GM23338 (cell line): ENCODE data around the gene TTC33. TPM values are rescaled to one million over a fixed set of nuclear protein-coding genes. Genes with fewer than 3 reads are reported as not detected.

Source experiments
- ATAC-seq: fragments of 200-7000 bp; cut with Tn5 transposase; 3 replicates; pipeline ENCODE4 v1.9.1; 2020
- DNase-seq: peaks from one replicate; pipeline ENCODE4 v3.0.0-alpha.2; 2015; ENCODE audit warnings: low spot score
- H2AFZ ChIP-seq: fragments of 200-600 bp; sonication (generic); 2 replicates; pipeline ENCODE4 v1.8.0; 2016; ENCODE audit warnings: antibody characterized with exemption, mild to moderate bottlenecking, moderate library complexity
- H3F3A ChIP-seq: fragments of 200-600 bp; sonication (generic); replicated peaks from 2 replicates; pipeline ENCODE4 v1.8.0; 2017; ENCODE audit warnings: antibody characterized with exemption, mixed run types, low read depth
- H3K27ac ChIP-seq: fragments of 200-600 bp; sonication (generic); 2 replicates; pipeline ENCODE4 v1.6.1; 2016; ENCODE audit warnings: low read depth
- H3K27me3 ChIP-seq: fragments of 200-600 bp; sonication (generic); 2 replicates; pipeline ENCODE4 v1.8.0; 2016; ENCODE audit warnings: mild to moderate bottlenecking, mixed run types, moderate library complexity; ENCODE audit not compliant: insufficient read depth
- H3K36me3 ChIP-seq: fragments of 200-600 bp; sonication (generic); 2 replicates; pipeline ENCODE4 v1.8.0; 2016; ENCODE audit warnings: mild to moderate bottlenecking; ENCODE audit not compliant: insufficient read depth
- H3K4me1 ChIP-seq: fragments of 200-600 bp; sonication (generic); 2 replicates; pipeline ENCODE4 v1.8.0; 2016; ENCODE audit warnings: mild to moderate bottlenecking, moderate library complexity; ENCODE audit not compliant: insufficient read depth
- H3K4me2 ChIP-seq: fragments of 200-600 bp; sonication (generic); 2 replicates; pipeline ENCODE4 v1.7.1; 2017; ENCODE audit warnings: mixed run types
- H3K4me3 ChIP-seq: fragments of 200-600 bp; sonication (generic); 2 replicates; pipeline ENCODE4 v1.6.1; 2016; ENCODE audit warnings: mixed run types
- H3K79me2 ChIP-seq: fragments of 200-600 bp; sonication (generic); replicated peaks from 2 replicates; pipeline ENCODE4 v1.8.0; 2017; ENCODE audit warnings: mild to moderate bottlenecking; ENCODE audit not compliant: insufficient read depth
- H3K9me2 ChIP-seq: fragments of 200-600 bp; sonication (generic); 2 replicates; pipeline ENCODE4 v1.8.0; 2017; ENCODE audit not compliant: insufficient read depth
- H4K20me1 ChIP-seq: fragments of 200-600 bp; sonication (generic); replicated peaks from 2 replicates; pipeline ENCODE4 v1.8.0; 2017; ENCODE audit warnings: mild to moderate bottlenecking; ENCODE audit not compliant: insufficient read depth
- H3K27ac Mint-ChIP-seq: 2 replicates; pipeline ENCODE4 v1.8.0; 2020; ENCODE audit warnings: inconsistent platforms, mild to moderate bottlenecking, moderate library complexity, mixed read lengths
- H3K27me3 Mint-ChIP-seq: 3 replicates; pipeline ENCODE4 v1.8.0; 2022; ENCODE audit warnings: low read depth, mild to moderate bottlenecking, moderate library complexity, mixed read lengths, inconsistent platforms; ENCODE audit not compliant: insufficient read depth, poor library complexity
- H3K36me3 Mint-ChIP-seq: 3 replicates; pipeline ENCODE4 v1.8.0; 2021; ENCODE audit warnings: low read depth, mild to moderate bottlenecking, inconsistent platforms, moderate library complexity, mixed read lengths
- H3K4me1 Mint-ChIP-seq: 3 replicates; pipeline ENCODE4 v1.8.0; 2020; ENCODE audit warnings: mild to moderate bottlenecking, inconsistent platforms, mixed read lengths
- H3K4me3 Mint-ChIP-seq: 3 replicates; pipeline ENCODE4 v1.8.0; 2021; ENCODE audit warnings: moderate library complexity, mild to moderate bottlenecking, inconsistent platforms, mixed read lengths
- H3K9me3 Mint-ChIP-seq: 3 replicates; pipeline ENCODE4 v1.8.0; 2020; ENCODE audit warnings: moderate library complexity, mild to moderate bottlenecking, inconsistent platforms, mixed read lengths
- CREB1 ChIP-seq: fragments of 250-450 bp; sonication (Bioruptor Pico); IDR thresholded peaks from 2 replicates; pipeline ENCODE4 v1.5.0; 2020; ENCODE audit warnings: low read depth, mild to moderate bottlenecking, moderate library complexity
- EZH2 ChIP-seq: fragments of 200-600 bp; sonication (generic); IDR thresholded peaks from one replicate; pipeline ENCODE4 v1.8.0; 2017; ENCODE audit warnings: antibody characterized with exemption, mild to moderate bottlenecking, low read depth; ENCODE audit not compliant: unreplicated experiment
- EZH2phosphoT487 ChIP-seq: fragments of 200-600 bp; sonication (generic); IDR thresholded peaks from one replicate; pipeline ENCODE4 v1.8.1; 2018; ENCODE audit warnings: antibody characterized with exemption; ENCODE audit not compliant: unreplicated experiment
- JUNB ChIP-seq: IDR thresholded peaks from one replicate; pipeline ENCODE4 v1.6.1; 2016; ENCODE audit warnings: antibody characterized with exemption; ENCODE audit not compliant: unreplicated experiment
- NANOG ChIP-seq: IDR thresholded peaks from 2 replicates; pipeline ENCODE4 v1.6.1; 2016; ENCODE audit warnings: antibody characterized with exemption, borderline replicate concordance
- POLR2AphosphoS5 ChIP-seq: IDR thresholded peaks from 2 replicates; pipeline ENCODE4 v1.6.1; 2016; ENCODE audit warnings: antibody characterized with exemption, low read depth
- STAT1 ChIP-seq: IDR thresholded peaks from one replicate; pipeline ENCODE4 v1.6.1; 2016; ENCODE audit warnings: antibody characterized with exemption; ENCODE audit not compliant: unreplicated experiment
- ZNF114 ChIP-seq: fragments of 250-450 bp; sonication (Bioruptor Pico); IDR thresholded peaks from 2 replicates; pipeline ENCODE4 v1.5.0; 2020; ENCODE audit warnings: mild to moderate bottlenecking, moderate library complexity
- ZNF331 ChIP-seq: fragments of 250-450 bp; sonication (Bioruptor Pico); IDR thresholded peaks from 2 replicates; pipeline ENCODE4 v1.5.0; 2020; ENCODE audit warnings: low read depth, mild to moderate bottlenecking, moderate library complexity
- polyA plus RNA-seq: library from polyadenylated mRNA; unstranded; fragments of >200 nt; fragmentation: Nextera tagmentation; extraction: Ambion mirVana; gene quantifications from 2 replicates; pipeline ENCODE4 v1.2.1, GENCODE V29; 2016
- total RNA-seq: library from RNA; depleted of rRNA; stranded (reverse); fragments of >200 nt; shearing (Covaris generic); gene quantifications from 2 replicates; pipeline ENCODE4 v1.2.3, GENCODE V29; 2014
- TF ChIP-seq, protein P1 (sequence below): IDR thresholded peaks from one replicate; pipeline ENCODE4 v1.6.1; 2018; ENCODE audit warnings: antibody characterized with exemption; ENCODE audit not compliant: unreplicated experiment
- TF ChIP-seq, protein P2 (sequence below), 2 experiments: fragments of 200-600 bp in 1 of 2; sonication (generic) in 1 of 2; conservative IDR thresholded peaks; 2 replicates each; pipeline versions ENCODE4 v1.5.1 to v1.6.1; 2016 to 2017; ENCODE audit warnings: antibody characterized with exemption in 2 of 2, low read depth in 2 of 2, mild to moderate bottlenecking in 2 of 2, moderate library complexity in 1 of 2
- TF ChIP-seq, protein P3 (sequence below): IDR thresholded peaks from 2 replicates; pipeline ENCODE4 v1.6.1; 2016; ENCODE audit warnings: antibody characterized with exemption

TTC33 gene
- total and polyA plus RNA-seq, 2 experiments from 2014 or later = 4.1 to 11.5 TPM

DNA sequence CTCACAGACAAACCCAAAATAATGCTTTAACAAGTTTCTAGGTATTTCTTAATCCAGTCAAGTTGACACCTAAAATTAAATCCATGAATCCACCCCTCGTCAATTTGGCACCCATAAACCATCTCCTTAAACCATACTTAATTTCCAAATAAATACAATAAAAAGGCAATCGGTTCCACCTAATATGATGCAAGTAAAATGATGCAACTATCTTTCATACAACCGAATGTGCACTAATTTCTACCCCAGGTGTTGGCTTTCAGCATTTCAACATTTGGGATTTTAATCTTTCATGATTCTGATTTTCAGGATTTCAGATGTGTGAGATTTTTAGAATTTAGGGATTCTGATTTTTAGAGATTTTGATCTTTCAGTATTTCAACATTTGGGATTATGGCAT, 25.1 kb upstream of the TTC33 start (continued):
- TF ChIP-seq, protein P1, sequence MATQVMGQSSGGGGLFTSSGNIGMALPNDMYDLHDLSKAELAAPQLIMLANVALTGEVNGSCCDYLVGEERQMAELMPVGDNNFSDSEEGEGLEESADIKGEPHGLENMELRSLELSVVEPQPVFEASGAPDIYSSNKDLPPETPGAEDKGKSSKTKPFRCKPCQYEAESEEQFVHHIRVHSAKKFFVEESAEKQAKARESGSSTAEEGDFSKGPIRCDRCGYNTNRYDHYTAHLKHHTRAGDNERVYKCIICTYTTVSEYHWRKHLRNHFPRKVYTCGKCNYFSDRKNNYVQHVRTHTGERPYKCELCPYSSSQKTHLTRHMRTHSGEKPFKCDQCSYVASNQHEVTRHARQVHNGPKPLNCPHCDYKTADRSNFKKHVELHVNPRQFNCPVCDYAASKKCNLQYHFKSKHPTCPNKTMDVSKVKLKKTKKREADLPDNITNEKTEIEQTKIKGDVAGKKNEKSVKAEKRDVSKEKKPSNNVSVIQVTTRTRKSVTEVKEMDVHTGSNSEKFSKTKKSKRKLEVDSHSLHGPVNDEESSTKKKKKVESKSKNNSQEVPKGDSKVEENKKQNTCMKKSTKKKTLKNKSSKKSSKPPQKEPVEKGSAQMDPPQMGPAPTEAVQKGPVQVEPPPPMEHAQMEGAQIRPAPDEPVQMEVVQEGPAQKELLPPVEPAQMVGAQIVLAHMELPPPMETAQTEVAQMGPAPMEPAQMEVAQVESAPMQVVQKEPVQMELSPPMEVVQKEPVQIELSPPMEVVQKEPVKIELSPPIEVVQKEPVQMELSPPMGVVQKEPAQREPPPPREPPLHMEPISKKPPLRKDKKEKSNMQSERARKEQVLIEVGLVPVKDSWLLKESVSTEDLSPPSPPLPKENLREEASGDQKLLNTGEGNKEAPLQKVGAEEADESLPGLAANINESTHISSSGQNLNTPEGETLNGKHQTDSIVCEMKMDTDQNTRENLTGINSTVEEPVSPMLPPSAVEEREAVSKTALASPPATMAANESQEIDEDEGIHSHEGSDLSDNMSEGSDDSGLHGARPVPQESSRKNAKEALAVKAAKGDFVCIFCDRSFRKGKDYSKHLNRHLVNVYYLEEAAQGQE = no peak
- no peak for TF ChIP-seq JUNB

DNA sequence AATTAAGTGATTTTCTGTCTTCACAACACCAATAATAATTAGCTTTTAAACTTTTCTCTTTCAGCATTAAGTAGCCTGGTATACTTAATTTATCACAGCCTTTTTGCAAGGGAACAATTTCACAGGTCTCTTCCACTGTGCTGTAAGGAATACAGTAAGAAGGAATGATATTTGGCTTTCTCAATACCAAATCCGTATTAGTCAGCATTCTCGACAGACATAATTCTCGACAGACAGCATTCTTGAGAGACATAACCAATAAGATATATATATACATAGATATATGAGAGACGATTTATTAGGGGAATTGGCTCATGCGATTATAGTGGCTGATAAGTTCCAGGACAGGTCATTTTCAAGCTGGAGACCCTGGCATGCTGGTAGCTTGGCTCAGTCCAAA, 24.4 kb upstream of the TTC33 start:
- Histone ChIP-seq H3K36me3 (peaks cover 12% of the 10 kb centered on the region; the same call in 1 of the 2 replicates), H2AFZ (no peak overlapping the region), H3K27me3 (no peaks in the 10 kb centered on the region), H3K4me3 (no peak overlapping the region), H4K20me1 (peaks cover 22% of the 10 kb centered on the region; the same call in 1 of the 2 replicates), H3K4me2 (no peak overlapping the region), H3F3A (no peaks in the 10 kb centered on the region), H3K79me2 (peaks cover 74% of the 10 kb centered on the region), H3K9me2 (no peaks in the 10 kb centered on the region), H3K27ac (0 out of 2 replicates have a peak overlapping the region, but pooled peaks have one; percentile 1), H3K4me1 (no peaks in the 10 kb centered on the region)
- no peak overlapping the region for H3K4me3 Mint-ChIP-seq
- no peak for DNase-seq
- no peaks in the 10 kb centered on the region; the same call in 1 of the 3 replicates for H3K4me1 Mint-ChIP-seq
- no peak for ATAC-seq
- TF ChIP-seq NANOG (no peak), EZH2 (no peak), POLR2AphosphoS5 (no peak), ZNF114 (CRISPR knock-in tag) (no peak), EZH2phosphoT487 (no peak), ZNF331 (CRISPR knock-in tag) (no peak)
- peak overlapping the region; percentile 72; the same call in 1 of the 2 replicates for H3K27ac Mint-ChIP-seq
- peaks cover 18% of the 10 kb centered on the region for H3K36me3 Mint-ChIP-seq
- H3K9me3 Mint-ChIP-seq = no peaks in the 10 kb centered on the region
- no peaks in the 10 kb centered on the region for H3K27me3 Mint-ChIP-seq

DNA sequence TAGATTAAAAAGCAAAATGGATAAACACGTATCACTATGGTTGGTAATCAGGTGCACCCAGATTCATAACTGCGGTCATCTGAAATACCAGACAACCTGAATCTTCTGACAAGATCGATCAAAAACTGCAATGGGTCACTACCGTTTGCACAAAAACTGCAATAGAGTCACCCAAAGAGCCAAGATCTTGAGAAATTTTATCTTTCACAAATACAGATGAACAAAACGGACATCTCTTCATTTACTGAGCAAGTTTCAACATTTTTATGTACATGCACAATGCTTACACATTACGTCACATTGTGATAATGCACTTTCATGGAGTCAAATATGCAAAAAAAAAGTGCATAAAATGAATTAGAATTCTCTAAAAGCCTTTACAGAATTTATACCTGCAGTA, 23.8 kb upstream of the TTC33 start:
- no peak overlapping the region for H3K27ac ChIP-seq
- peaks cover 71% of the 10 kb centered on the region for H3K79me2 ChIP-seq
- H3K4me3 ChIP-seq = no peak overlapping the region
- no peak for ATAC-seq
- H3K9me3 Mint-ChIP-seq = no peaks in the 10 kb centered on the region
- no peaks in the 10 kb centered on the region for H3K9me2 ChIP-seq
- no peak overlapping the region for H3K4me2 ChIP-seq
- H3K27ac Mint-ChIP-seq = peak overlapping the region; percentile 11; the same call in 1 of the 2 replicates
- H3K4me1 ChIP-seq = no peaks in the 10 kb centered on the region
- H3K4me3 Mint-ChIP-seq = no peak overlapping the region
- H2AFZ ChIP-seq = no peak overlapping the region
- peaks cover 18% of the 10 kb centered on the region; the same call in 1 of the 2 replicates for H4K20me1 ChIP-seq
- no peaks in the 10 kb centered on the region for H3F3A ChIP-seq
- H3K4me1 Mint-ChIP-seq = no peaks in the 10 kb centered on the region; the same call in 1 of the 3 replicates
- H3K36me3 ChIP-seq = peaks cover 12% of the 10 kb centered on the region; the same call in 1 of the 2 replicates
- peaks cover 22% of the 10 kb centered on the region for H3K36me3 Mint-ChIP-seq
- H3K27me3 ChIP-seq = no peaks in the 10 kb centered on the region
- no peak for DNase-seq
- no peaks in the 10 kb centered on the region for H3K27me3 Mint-ChIP-seq
- TF ChIP-seq, protein P1 = no peak
- no peak for TF ChIP-seq CREB1 (CRISPR knock-in tag)
- TF ChIP-seq EZH2 = no peak
- TF ChIP-seq ZNF331 (CRISPR knock-in tag) = no peak
- no peak for TF ChIP-seq STAT1
- no peak for TF ChIP-seq JUNB
- TF ChIP-seq, protein P2, sequence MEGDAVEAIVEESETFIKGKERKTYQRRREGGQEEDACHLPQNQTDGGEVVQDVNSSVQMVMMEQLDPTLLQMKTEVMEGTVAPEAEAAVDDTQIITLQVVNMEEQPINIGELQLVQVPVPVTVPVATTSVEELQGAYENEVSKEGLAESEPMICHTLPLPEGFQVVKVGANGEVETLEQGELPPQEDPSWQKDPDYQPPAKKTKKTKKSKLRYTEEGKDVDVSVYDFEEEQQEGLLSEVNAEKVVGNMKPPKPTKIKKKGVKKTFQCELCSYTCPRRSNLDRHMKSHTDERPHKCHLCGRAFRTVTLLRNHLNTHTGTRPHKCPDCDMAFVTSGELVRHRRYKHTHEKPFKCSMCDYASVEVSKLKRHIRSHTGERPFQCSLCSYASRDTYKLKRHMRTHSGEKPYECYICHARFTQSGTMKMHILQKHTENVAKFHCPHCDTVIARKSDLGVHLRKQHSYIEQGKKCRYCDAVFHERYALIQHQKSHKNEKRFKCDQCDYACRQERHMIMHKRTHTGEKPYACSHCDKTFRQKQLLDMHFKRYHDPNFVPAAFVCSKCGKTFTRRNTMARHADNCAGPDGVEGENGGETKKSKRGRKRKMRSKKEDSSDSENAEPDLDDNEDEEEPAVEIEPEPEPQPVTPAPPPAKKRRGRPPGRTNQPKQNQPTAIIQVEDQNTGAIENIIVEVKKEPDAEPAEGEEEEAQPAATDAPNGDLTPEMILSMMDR (conservative IDR thresholded peaks at IDR 0.05; ENCODE audit: low read depth in 2 of 2) = no peak
- TF ChIP-seq, protein P3, sequence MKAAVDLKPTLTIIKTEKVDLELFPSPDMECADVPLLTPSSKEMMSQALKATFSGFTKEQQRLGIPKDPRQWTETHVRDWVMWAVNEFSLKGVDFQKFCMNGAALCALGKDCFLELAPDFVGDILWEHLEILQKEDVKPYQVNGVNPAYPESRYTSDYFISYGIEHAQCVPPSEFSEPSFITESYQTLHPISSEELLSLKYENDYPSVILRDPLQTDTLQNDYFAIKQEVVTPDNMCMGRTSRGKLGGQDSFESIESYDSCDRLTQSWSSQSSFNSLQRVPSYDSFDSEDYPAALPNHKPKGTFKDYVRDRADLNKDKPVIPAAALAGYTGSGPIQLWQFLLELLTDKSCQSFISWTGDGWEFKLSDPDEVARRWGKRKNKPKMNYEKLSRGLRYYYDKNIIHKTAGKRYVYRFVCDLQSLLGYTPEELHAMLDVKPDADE = no peak
- no peak for TF ChIP-seq POLR2AphosphoS5
